ENCODE results near the gene IL17B. TPM values are rescaled to one million over a fixed set of nuclear protein-coding genes. Genes with fewer than 3 reads are reported as not detected.
A peak's percentile ranks its signal among the peaks of the same experiment; 100 is the strongest.

The IL17B gene
- total and polyA plus RNA-seq, 2 of the 13 experiments (the other 11 are each of a cell fraction or from before 2014, with no cell fraction given), result 0.29 to 2.6 TPM

- no TSS peak for BruUV-seq (replicated peaks)
Observed at GRCh38 chr5:149406979-149407306, 27.9 kb upstream of the IL17B start.

More at GRCh38 chr5:149406979-149407306, 27.9 kb upstream of the IL17B start:
- DNase-seq (ENCODE audit: low spot score) (no peak), FAIRE-seq (no peak), ATAC-seq (no peak)
- H3K9me3 ChIP-seq (ENCODE audit: low read length), result no peaks in the 10 kb centered on the region
- peaks cover 0 to 21% of the 10 kb centered on the region in 2 experiments; a peak in 2 of 5 replicates for H3K27me3 ChIP-seq (ENCODE audit: control insufficient read depth in 1 of 2, insufficient read depth in 2 of 2, low read length in 2 of 2)
- in situ Hi-C loops (cut with HindIII; ENCODE audit: extremely low pct_ligation_motif_present, low pct_unique_long_range_greater_than_20kb) (no loop called here), intact Hi-C loops (cut with micrococcal nuclease; ENCODE audit: unreplicated experiment) (no loop called here)
- 0 out of 2 replicates have a peak overlapping the region, but pooled peaks have one; percentile 9 for H3K4me2 ChIP-seq (ENCODE audit: low read depth, low read length)
- H3K9ac ChIP-seq (ENCODE audit: insufficient read depth, low read depth, low read length), result no peak overlapping the region
- TF ChIP-seq SNAPC4 (CRISPR knock-in tag; IDR thresholded peaks at IDR 0.05) (no peak), SNAI1 (CRISPR knock-in tag; IDR thresholded peaks at IDR 0.05; ENCODE audit: borderline replicate concordance) (no peak), ZNF44 (CRISPR knock-in tag; IDR thresholded peaks at IDR 0.05) (no peak), ARID3A (IDR thresholded peaks at IDR 0.05; ENCODE audit: low read depth, low read length) (no peak), MTA1 (CRISPR knock-in tag; IDR thresholded peaks at IDR 0.05; ENCODE audit: borderline replicate concordance) (no peak), ZNF512 (CRISPR knock-in tag; IDR thresholded peaks at IDR 0.05) (no peak), DMTF1 (CRISPR knock-in tag; IDR thresholded peaks at IDR 0.05) (no peak), GATAD2A (CRISPR knock-in tag; IDR thresholded peaks at IDR 0.05) (no peak), FOXJ3 (CRISPR knock-in tag; IDR thresholded peaks at IDR 0.05; ENCODE audit: borderline replicate concordance) (no peak)
- no peak overlapping the region for H3K27ac ChIP-seq (ENCODE audit: extremely low read length, insufficient read depth, low read length)
- H3K4me3 ChIP-seq (replicated peaks in 1 of 3; ENCODE audit: insufficient read depth in 1 of 3, low read depth in 2 of 3, low read length in 3 of 3), result no peak overlapping the region; a peak in 1 of 6 replicates
- peaks cover 83% of the 10 kb centered on the region for H3K4me1 ChIP-seq (ENCODE audit: insufficient read depth, low read length)
- H3K79me2 ChIP-seq (ENCODE audit: insufficient read depth, low read length), result no peaks in the 10 kb centered on the region
- no peaks in the 10 kb centered on the region for H4K20me1 ChIP-seq (ENCODE audit: insufficient read depth, low read length)
- 88% methylated on average over 1 of the region's 4 CpGs for WGBS (ENCODE audit: low lambda C conversion rate)
- H2AFZ ChIP-seq (ENCODE audit: low read length), result no peak overlapping the region
- POLR2A ChIA-PET, result no interaction called here
- H3K36me3 ChIP-seq (replicated peaks in 1 of 2; ENCODE audit: control insufficient read depth in 1 of 2, insufficient read depth in 2 of 2, low read length in 2 of 2), result no peaks in the 10 kb centered on the region
- CTCF ChIA-PET (ENCODE audit: low intra/inter-chr PET ratio, low total read pairs), result no interaction called here
